Gastrocnemius medialis (tissue), 4 donors: ENCODE data around the gene MICALL2.

ENCODE experiments used
- CTCF ChIP-seq, 5 experiments: fragments of 450-650 bp in 3 of 5; fragments of 200-600 bp in 2 of 5; sonication (generic) in 2 of 5; IDR thresholded peaks in 4 of 5; conservative IDR thresholded peaks in 1 of 5; 1 replicate in 4 of 5; 2 replicates in 1 of 5; pipeline ENCODE4 v1.5.1; 2016 to 2019; ENCODE audit warnings: antibody characterized with exemption in 5 of 5, mild to moderate bottlenecking in 3 of 5, moderate library complexity in 3 of 5
- POLR2A ChIP-seq, 2 donors: fragments of 450-650 bp; IDR thresholded peaks; one replicate each; pipeline ENCODE4 v1.6.1; 2017; ENCODE audit warnings: antibody characterized with exemption in 2 of 2, mild to moderate bottlenecking in 2 of 2, moderate library complexity in 2 of 2

GRCh38 chr7:1434891-1435670 is 24.2 kb downstream of the MICALL2 start:
- TF ChIP-seq CTCF (IDR thresholded peaks at IDR 0.05 in 4 of 5, conservative IDR thresholded peaks at IDR 0.05 in 1 of 5) (no peak), POLR2A (IDR thresholded peaks at IDR 0.05) (no peak)
